22Rv1 (cell line): Measurements from ENCODE around the gene DCXR.

Experiments
- CTCF ChIP-seq: fragments of 450-650 bp; IDR thresholded peaks from 2 replicates; pipeline ENCODE4 v1.5.1; 2017; ENCODE audit warnings: mild to moderate bottlenecking
- ZFX ChIP-seq: fragments of 450-650 bp; IDR thresholded peaks from 2 replicates; pipeline ENCODE4 v1.6.1; 2017; ENCODE audit warnings: antibody characterized with exemption, borderline replicate concordance

- peak; percentile 96 for TF ChIP-seq CTCF
- TF ChIP-seq ZFX: no peak
Measured at GRCh38 chr17:82037092-82037888, at the start of gene DCXR.
